ENCODE data around the gene UST.

DNA sequence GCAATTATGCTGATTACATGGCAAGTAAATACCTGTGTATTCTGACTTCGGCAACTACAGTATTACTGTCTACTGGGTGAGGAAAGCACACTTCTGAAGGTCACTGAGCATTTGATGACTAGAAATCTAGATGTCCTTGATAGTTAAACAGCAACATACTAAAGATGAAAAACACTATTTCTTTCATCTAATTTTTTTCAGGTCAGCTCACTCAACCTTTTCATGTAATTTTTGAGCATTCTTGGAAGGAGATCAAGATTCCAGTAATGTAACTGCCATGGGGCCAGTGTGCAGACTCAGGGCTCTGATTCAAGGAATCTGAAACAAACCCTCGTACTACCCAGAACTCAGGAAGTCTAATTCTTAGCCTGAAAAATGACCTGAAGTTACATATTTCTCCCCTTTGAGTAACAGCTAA, 348.1 kb downstream of the UST start:
- TF ChIP-seq, protein P1, sequence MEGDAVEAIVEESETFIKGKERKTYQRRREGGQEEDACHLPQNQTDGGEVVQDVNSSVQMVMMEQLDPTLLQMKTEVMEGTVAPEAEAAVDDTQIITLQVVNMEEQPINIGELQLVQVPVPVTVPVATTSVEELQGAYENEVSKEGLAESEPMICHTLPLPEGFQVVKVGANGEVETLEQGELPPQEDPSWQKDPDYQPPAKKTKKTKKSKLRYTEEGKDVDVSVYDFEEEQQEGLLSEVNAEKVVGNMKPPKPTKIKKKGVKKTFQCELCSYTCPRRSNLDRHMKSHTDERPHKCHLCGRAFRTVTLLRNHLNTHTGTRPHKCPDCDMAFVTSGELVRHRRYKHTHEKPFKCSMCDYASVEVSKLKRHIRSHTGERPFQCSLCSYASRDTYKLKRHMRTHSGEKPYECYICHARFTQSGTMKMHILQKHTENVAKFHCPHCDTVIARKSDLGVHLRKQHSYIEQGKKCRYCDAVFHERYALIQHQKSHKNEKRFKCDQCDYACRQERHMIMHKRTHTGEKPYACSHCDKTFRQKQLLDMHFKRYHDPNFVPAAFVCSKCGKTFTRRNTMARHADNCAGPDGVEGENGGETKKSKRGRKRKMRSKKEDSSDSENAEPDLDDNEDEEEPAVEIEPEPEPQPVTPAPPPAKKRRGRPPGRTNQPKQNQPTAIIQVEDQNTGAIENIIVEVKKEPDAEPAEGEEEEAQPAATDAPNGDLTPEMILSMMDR (IDR thresholded peaks at IDR 0.05) = no peak
- TF ChIP-seq POLR2AphosphoS5 (IDR thresholded peaks at IDR 0.05) (no peak), POLR2A (IDR thresholded peaks at IDR 0.05) (no peak), EP300 (IDR thresholded peaks at IDR 0.05; ENCODE audit: low read depth) (no peak)
